OCI-LY1 (cell line): ENCODE data around the gene TTC28.

Experiments
- CTCF ChIP-seq: fragments of 200-600 bp; sonication (generic), shearing (Covaris generic); IDR thresholded peaks from 2 replicates; pipeline ENCODE4 v1.5.1; 2017; ENCODE audit warnings: mild to moderate bottlenecking, antibody characterized with exemption, low read length, moderate library complexity, mixed read lengths
- EZH2 ChIP-seq: fragments of 200-600 bp; sonication (generic), shearing (Covaris generic); IDR thresholded peaks from 2 replicates; pipeline ENCODE4 v1.8.0; 2017; ENCODE audit warnings: borderline replicate concordance, mixed run types, mild to moderate bottlenecking, antibody characterized with exemption, low read length, moderate library complexity, mixed read lengths

- TF ChIP-seq CTCF (no peak), EZH2 (no peak)
Measured at GRCh38 chr22:28105413-28105812, 574.2 kb downstream of the TTC28 start.
